Activated CD8-positive, alpha-beta memory T cell treated with anti-CD3 and anti-CD28 coated beads, Interleukin-2, amount 50 U/mL, for 4 hours (primary cell): ENCODE results near the gene PNMA6A.
"Not testable (repeated sequence)": the region's sequence is repeated elsewhere in the genome, so short reads cannot be mapped to it uniquely, and the experiment has no call there.

Experiments used
- DNase-seq: peaks from one replicate; pipeline ENCODE4 v3.0.0-alpha.2; 2020

The PNMA6A gene

GRCh38 chrX:153077437-153078135 is 5.3 kb downstream of the PNMA6A start:
- not testable (repeated sequence) for DNase-seq

GRCh38 chrX:153083238-153083923 is 11.1 kb downstream of the PNMA6A start:
- DNase-seq = not testable (repeated sequence)

GRCh38 chrX:153102418-153102817 is 30.2 kb downstream of the PNMA6A start:
- DNase-seq = no peak

GRCh38 chrX:153104959-153105358 is 32.7 kb downstream of the PNMA6A start:
- not testable (repeated sequence) for DNase-seq

- DNase-seq = not testable (repeated sequence)
Observed at GRCh38 chrX:153106092-153106801, 34.0 kb downstream of the PNMA6A start.

- not testable (repeated sequence) for DNase-seq
Observed at GRCh38 chrX:153110735-153111134, 38.5 kb downstream of the PNMA6A start.

GRCh38 chrX:153113851-153114250 is 41.6 kb downstream of the PNMA6A start:
- DNase-seq = not testable (repeated sequence)

GRCh38 chrX:153117754-153118153 is 45.5 kb downstream of the PNMA6A start:
- not testable (repeated sequence) for DNase-seq

DNA sequence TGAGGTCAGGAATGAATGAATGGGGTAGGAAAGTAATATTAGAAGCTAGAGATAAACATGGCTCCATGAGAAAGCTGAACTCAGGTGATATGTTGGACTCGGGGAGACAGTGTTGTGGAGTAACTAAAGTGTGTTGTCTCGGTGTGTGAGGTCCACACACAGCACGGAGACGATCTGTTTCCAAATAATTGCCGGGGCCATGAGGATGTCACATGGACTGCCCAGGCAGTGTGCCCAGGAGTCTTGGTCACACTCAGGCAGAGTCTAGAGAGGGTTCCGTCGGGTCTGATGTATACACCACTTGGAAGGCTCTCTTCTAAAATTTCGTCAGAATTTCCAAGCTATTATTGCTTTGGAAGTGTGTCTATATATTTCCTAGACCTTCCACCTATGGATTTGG is 48.0 kb downstream of the PNMA6A start:
- DNase-seq = not testable (repeated sequence)

GRCh38 chrX:153123468-153123867 is 51.2 kb downstream of the PNMA6A start:
- DNase-seq = not testable (repeated sequence)
